ENCODE data around the gene GIGYF2.

DNA sequence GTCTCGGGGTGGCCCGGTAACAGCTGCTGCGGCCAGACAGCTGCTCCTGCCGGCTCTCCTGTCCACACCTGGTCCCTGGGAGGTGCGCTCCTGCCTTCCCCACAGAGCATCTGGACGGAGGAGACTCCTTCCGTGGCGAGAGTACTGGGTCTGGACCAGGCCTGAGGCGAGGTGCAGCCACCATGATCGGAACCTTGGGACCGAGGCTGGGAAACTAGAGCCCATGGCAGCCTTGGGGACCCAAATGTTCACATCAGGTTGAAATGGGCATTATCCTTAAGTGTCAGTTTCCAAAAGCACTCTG lies 628 bp downstream of the GIGYF2 start:
- no peak for TF ChIP-seq CTCF (conservative IDR thresholded peaks at IDR 0.05 in 1 of 2, IDR thresholded peaks at IDR 0.05 in 1 of 2; ENCODE audit: extremely low read depth in 1 of 2, insufficient read depth in 1 of 2, low read depth in 1 of 2, low read length in 2 of 2)
- TF ChIP-seq EZH2 (IDR thresholded peaks at IDR 0.05; ENCODE audit: borderline replicate concordance, low read length): no peak
